Activated T-cell treated with anti-CD3 and anti-CD28 coated beads, Interleukin-2, amount 50 U/mL, for 24 hours (primary cell): ENCODE measurements around the gene EFCAB12.
A peak's percentile ranks its signal among the peaks of the same experiment; 100 is the strongest.

ENCODE experiments used
- DNase-seq: peaks from one replicate; pipeline ENCODE4 v3.0.0-alpha.2; 2020
- H3K27ac Mint-ChIP-seq: 2 replicates; pipeline ENCODE4 v1.8.0; 2020; ENCODE audit warnings: mild to moderate bottlenecking, mixed read lengths
- H3K27me3 Mint-ChIP-seq: 2 replicates; pipeline ENCODE4 v1.8.0; 2020; ENCODE audit warnings: mixed read lengths
- H3K36me3 Mint-ChIP-seq: 2 replicates; pipeline ENCODE4 v1.8.0; 2020; ENCODE audit warnings: low read depth, mixed read lengths
- H3K4me1 Mint-ChIP-seq: 2 replicates; pipeline ENCODE4 v1.8.0; 2020; ENCODE audit warnings: low read depth, mixed read lengths
- H3K4me3 Mint-ChIP-seq: 2 replicates; pipeline ENCODE4 v1.8.0; 2020; ENCODE audit warnings: mild to moderate bottlenecking, moderate library complexity, mixed read lengths
- H3K9me3 Mint-ChIP-seq: 2 replicates; pipeline ENCODE4 v1.8.0; 2020; ENCODE audit warnings: mixed read lengths

EFCAB12 gene

GRCh38 chr3:129428376-129429079 is at the start of gene EFCAB12:
EFCAB12 (minus strand) TSS chr3:129428636; CDS start chr3:129428488, 148 bp downstream.
- peaks cover 54% of the 10 kb centered on the region for H3K4me1 Mint-ChIP-seq
- peaks cover 50% of the 10 kb centered on the region for H3K36me3 Mint-ChIP-seq
- DNase-seq: peak; percentile 91
- no peaks in the 10 kb centered on the region for H3K9me3 Mint-ChIP-seq
- H3K4me3 Mint-ChIP-seq: peak within 1 kb of the TSS; percentile 67
- H3K27ac Mint-ChIP-seq: peak within 1 kb of the TSS; percentile 89
- H3K27me3 Mint-ChIP-seq: no peaks in the 10 kb centered on the region

GRCh38 chr3:129476586-129476985 is 48.1 kb upstream of the EFCAB12 start:
- H3K27ac Mint-ChIP-seq: no peak overlapping the region
- H3K4me1 Mint-ChIP-seq: peaks cover 6% of the 10 kb centered on the region
- peaks cover 49% of the 10 kb centered on the region for H3K36me3 Mint-ChIP-seq
- no peak overlapping the region for H3K4me3 Mint-ChIP-seq
- no peaks in the 10 kb centered on the region for H3K27me3 Mint-ChIP-seq
- no peak for DNase-seq
- H3K9me3 Mint-ChIP-seq: no peaks in the 10 kb centered on the region

- Mint-ChIP-seq H3K27me3 (no peaks in the 10 kb centered on the region), H3K4me3 (no peak overlapping the region), H3K9me3 (no peaks in the 10 kb centered on the region), H3K36me3 (peaks cover 48% of the 10 kb centered on the region), H3K27ac (no peak overlapping the region), H3K4me1 (no peaks in the 10 kb centered on the region)
- no peak for DNase-seq
Observed at GRCh38 chr3:129475863-129476262, 47.4 kb upstream of the EFCAB12 start.

GRCh38 chr3:129474984-129475804 is 46.8 kb upstream of the EFCAB12 start:
- Mint-ChIP-seq H3K9me3 (no peaks in the 10 kb centered on the region), H3K4me1 (no peaks in the 10 kb centered on the region), H3K27ac (no peak overlapping the region), H3K4me3 (no peak overlapping the region), H3K27me3 (no peaks in the 10 kb centered on the region), H3K36me3 (peaks cover 46% of the 10 kb centered on the region)
- no peak for DNase-seq

- DNase-seq: no peak
- Mint-ChIP-seq H3K4me1 (peaks cover 1% of the 10 kb centered on the region), H3K27ac (no peak overlapping the region), H3K36me3 (peaks cover 43% of the 10 kb centered on the region), H3K27me3 (no peaks in the 10 kb centered on the region), H3K4me3 (no peak overlapping the region), H3K9me3 (no peaks in the 10 kb centered on the region)
Observed at GRCh38 chr3:129473769-129474152, 45.3 kb upstream of the EFCAB12 start.

- Mint-ChIP-seq H3K36me3 (peaks cover 39% of the 10 kb centered on the region), H3K4me1 (peaks cover 1% of the 10 kb centered on the region), H3K27ac (no peak overlapping the region), H3K4me3 (no peak overlapping the region), H3K9me3 (no peaks in the 10 kb centered on the region), H3K27me3 (no peaks in the 10 kb centered on the region)
- no peak for DNase-seq
Observed at GRCh38 chr3:129473067-129473768, 44.8 kb upstream of the EFCAB12 start.

GRCh38 chr3:129470861-129471260 is 42.4 kb upstream of the EFCAB12 start:
- Mint-ChIP-seq H3K27ac (no peak overlapping the region), H3K27me3 (no peaks in the 10 kb centered on the region), H3K4me1 (peaks cover 1% of the 10 kb centered on the region)

GRCh38 chr3:129469026-129469425 is 40.6 kb upstream of the EFCAB12 start:
- H3K9me3 Mint-ChIP-seq: no peaks in the 10 kb centered on the region
- DNase-seq: no peak
- no peaks in the 10 kb centered on the region for H3K27me3 Mint-ChIP-seq
- peaks cover 34% of the 10 kb centered on the region for H3K36me3 Mint-ChIP-seq
- H3K4me1 Mint-ChIP-seq: peaks cover 1% of the 10 kb centered on the region
- H3K4me3 Mint-ChIP-seq: no peak overlapping the region
- H3K27ac Mint-ChIP-seq: no peak overlapping the region

More at GRCh38 chr3:129470861-129471260, 42.4 kb upstream of the EFCAB12 start:
- Mint-ChIP-seq H3K4me3 (no peak overlapping the region), H3K9me3 (no peaks in the 10 kb centered on the region), H3K36me3 (peaks cover 26% of the 10 kb centered on the region)
- DNase-seq: no peak

GRCh38 chr3:129467932-129468331 is 39.5 kb upstream of the EFCAB12 start:
- H3K27ac Mint-ChIP-seq: no peak overlapping the region
- peaks cover 35% of the 10 kb centered on the region for H3K36me3 Mint-ChIP-seq
- H3K9me3 Mint-ChIP-seq: no peaks in the 10 kb centered on the region
- H3K27me3 Mint-ChIP-seq: no peaks in the 10 kb centered on the region
- DNase-seq: no peak
- no peak overlapping the region for H3K4me3 Mint-ChIP-seq
- peaks cover 1% of the 10 kb centered on the region for H3K4me1 Mint-ChIP-seq

GRCh38 chr3:129463716-129464115 is 35.3 kb upstream of the EFCAB12 start:
- no peak for DNase-seq
- H3K4me1 Mint-ChIP-seq: no peaks in the 10 kb centered on the region

GRCh38 chr3:129463094-129463493 is 34.7 kb upstream of the EFCAB12 start:
- no peak for DNase-seq
- no peaks in the 10 kb centered on the region for H3K9me3 Mint-ChIP-seq
- peaks cover 20% of the 10 kb centered on the region for H3K36me3 Mint-ChIP-seq
- no peaks in the 10 kb centered on the region for H3K27me3 Mint-ChIP-seq
- H3K27ac Mint-ChIP-seq: no peak overlapping the region
- H3K4me1 Mint-ChIP-seq: no peaks in the 10 kb centered on the region
- no peak overlapping the region for H3K4me3 Mint-ChIP-seq

More at GRCh38 chr3:129463716-129464115, 35.3 kb upstream of the EFCAB12 start:
- Mint-ChIP-seq H3K4me3 (no peak overlapping the region), H3K27me3 (no peaks in the 10 kb centered on the region), H3K9me3 (no peaks in the 10 kb centered on the region), H3K36me3 (peaks cover 20% of the 10 kb centered on the region), H3K27ac (no peak overlapping the region)

GRCh38 chr3:129462361-129462968 is 34.0 kb upstream of the EFCAB12 start:
- Mint-ChIP-seq H3K4me3 (no peak overlapping the region), H3K4me1 (no peaks in the 10 kb centered on the region), H3K27ac (no peak overlapping the region), H3K9me3 (no peaks in the 10 kb centered on the region), H3K27me3 (no peaks in the 10 kb centered on the region), H3K36me3 (peaks cover 18% of the 10 kb centered on the region)
- DNase-seq: no peak

GRCh38 chr3:129461461-129462146 is 33.2 kb upstream of the EFCAB12 start:
- DNase-seq: no peak
- Mint-ChIP-seq H3K27ac (no peak overlapping the region), H3K4me3 (no peak overlapping the region), H3K9me3 (no peaks in the 10 kb centered on the region), H3K4me1 (no peaks in the 10 kb centered on the region), H3K36me3 (peaks cover 15% of the 10 kb centered on the region), H3K27me3 (no peaks in the 10 kb centered on the region)

- peaks cover 15% of the 10 kb centered on the region for H3K36me3 Mint-ChIP-seq
- no peak for DNase-seq
- H3K4me3 Mint-ChIP-seq: no peak overlapping the region
- no peaks in the 10 kb centered on the region for H3K4me1 Mint-ChIP-seq
- H3K27me3 Mint-ChIP-seq: no peaks in the 10 kb centered on the region
- H3K27ac Mint-ChIP-seq: no peak overlapping the region
- H3K9me3 Mint-ChIP-seq: no peaks in the 10 kb centered on the region
Observed at GRCh38 chr3:129461022-129461421, 32.6 kb upstream of the EFCAB12 start.
